Measurements from ENCODE around the gene NOX4.
"Not testable (repeated sequence)": the region's sequence is repeated elsewhere in the genome, so short reads cannot be mapped to it uniquely, and the experiment has no call there.

NOX4 gene

DNA sequence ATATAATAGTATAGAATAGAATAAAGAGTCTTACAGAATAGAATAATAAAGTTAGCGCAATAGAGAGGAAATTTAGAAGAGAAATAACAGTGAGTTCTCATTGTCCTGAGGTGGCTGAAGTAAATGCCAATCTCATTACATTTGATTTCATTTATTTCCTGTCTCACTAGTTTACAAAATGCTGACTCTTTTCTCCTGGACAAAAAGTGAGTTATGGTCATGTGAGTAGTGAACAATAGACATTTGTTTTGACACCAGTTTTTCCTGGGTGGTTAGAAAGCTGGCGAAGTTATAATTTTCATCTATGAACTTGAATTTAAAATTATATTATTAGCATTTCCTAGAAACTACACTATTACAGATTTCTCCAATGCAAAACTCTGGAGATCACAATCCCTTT lies 169.8 kb downstream of the NOX4 start:
- Histone ChIP-seq H3K9me3 (no peaks in the 10 kb centered on the region), H3K27me3 (no peaks in the 10 kb centered on the region), H3K36me3 (no peaks in the 10 kb centered on the region), H3K4me1 (no peaks in the 10 kb centered on the region), H3K4me3 (ENCODE audit: low read depth, low read length) (no peak overlapping the region)
- TF ChIP-seq, protein P1, sequence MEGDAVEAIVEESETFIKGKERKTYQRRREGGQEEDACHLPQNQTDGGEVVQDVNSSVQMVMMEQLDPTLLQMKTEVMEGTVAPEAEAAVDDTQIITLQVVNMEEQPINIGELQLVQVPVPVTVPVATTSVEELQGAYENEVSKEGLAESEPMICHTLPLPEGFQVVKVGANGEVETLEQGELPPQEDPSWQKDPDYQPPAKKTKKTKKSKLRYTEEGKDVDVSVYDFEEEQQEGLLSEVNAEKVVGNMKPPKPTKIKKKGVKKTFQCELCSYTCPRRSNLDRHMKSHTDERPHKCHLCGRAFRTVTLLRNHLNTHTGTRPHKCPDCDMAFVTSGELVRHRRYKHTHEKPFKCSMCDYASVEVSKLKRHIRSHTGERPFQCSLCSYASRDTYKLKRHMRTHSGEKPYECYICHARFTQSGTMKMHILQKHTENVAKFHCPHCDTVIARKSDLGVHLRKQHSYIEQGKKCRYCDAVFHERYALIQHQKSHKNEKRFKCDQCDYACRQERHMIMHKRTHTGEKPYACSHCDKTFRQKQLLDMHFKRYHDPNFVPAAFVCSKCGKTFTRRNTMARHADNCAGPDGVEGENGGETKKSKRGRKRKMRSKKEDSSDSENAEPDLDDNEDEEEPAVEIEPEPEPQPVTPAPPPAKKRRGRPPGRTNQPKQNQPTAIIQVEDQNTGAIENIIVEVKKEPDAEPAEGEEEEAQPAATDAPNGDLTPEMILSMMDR (IDR thresholded peaks at IDR 0.05; ENCODE audit: low read depth, low read length): no peak
- no peak for DNase-seq

DNA sequence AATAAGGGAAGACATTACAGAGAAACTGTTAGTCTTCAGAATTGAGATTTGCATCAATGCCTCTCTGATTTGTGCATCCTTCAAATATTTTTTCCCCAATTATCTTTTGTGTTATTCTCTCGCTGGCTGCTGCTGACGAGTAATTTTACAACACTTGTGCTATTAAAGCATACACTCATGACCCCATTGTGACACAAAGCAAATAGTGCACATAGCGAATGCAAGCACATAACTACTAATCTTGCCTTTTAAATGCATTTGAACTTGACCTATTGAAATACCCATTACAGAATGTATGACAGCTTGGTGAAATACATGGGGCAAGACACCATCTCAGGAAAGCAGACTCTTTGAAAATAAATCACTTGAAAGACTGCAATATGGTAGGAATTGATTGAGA lies 180.6 kb downstream of the NOX4 start:
- H3K27me3 ChIP-seq; H3K4me3 ChIP-seq (ENCODE audit: low read depth, low read length); H3K9me3 ChIP-seq; DNase-seq; H3K4me1 ChIP-seq; H3K36me3 ChIP-seq: not testable (repeated sequence)

DNA sequence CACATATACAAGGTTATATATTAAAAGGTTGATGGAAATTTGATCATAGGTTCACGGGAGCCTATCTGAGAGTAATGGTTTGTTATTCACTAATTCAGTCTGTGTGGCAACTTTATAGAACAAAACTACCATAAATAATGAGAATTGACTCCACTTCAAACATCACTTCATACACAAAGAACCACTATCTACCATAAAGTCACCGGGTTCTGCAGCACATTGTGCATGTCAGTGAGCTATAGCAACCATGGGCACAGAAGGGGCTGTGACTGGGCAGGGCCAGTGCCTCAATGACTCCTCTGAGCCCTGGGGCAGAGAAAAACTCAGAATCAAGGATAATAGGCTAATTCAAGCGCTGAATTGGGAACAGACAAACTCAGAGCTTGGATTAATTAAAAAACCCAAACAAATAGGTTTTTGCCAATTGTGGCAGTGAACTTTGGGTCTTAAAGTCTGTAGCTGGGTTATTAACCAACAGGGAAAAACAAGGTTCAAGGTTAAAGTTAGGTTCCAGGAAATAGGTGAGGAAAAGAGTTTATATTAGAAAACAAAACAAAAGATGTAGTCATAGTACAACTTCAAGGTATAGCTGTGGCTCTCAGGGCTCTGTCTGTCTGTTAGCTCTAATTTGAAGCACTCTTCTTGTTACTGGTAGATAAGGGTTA lies 181.7 kb downstream of the NOX4 start:
- H3K36me3 ChIP-seq; DNase-seq; H3K4me1 ChIP-seq; H3K27me3 ChIP-seq; H3K9me3 ChIP-seq; H3K4me3 ChIP-seq (ENCODE audit: low read depth, low read length): not testable (repeated sequence)

DNA sequence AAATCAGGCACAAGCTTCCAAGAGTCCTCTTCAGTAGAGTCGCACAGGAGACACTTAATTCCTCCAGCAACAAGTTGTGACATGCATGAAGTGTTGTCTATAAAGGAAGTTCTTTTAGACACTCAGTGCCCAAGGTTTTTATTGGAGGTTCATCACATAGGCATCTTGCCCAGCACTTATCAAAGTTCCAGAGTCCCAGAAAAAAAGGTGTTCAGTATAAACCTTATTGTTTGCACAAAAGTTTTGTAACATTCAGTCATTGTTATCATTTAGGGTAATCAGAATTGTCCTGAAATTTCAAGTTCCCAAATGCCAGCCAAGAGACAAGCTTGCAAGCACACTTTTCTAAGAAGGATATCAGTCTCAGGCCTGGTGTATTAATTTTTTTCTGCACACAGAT lies 182.9 kb downstream of the NOX4 start:
- not testable (repeated sequence) for H3K9me3 ChIP-seq; H3K4me3 ChIP-seq (ENCODE audit: low read depth, low read length); DNase-seq

DNA sequence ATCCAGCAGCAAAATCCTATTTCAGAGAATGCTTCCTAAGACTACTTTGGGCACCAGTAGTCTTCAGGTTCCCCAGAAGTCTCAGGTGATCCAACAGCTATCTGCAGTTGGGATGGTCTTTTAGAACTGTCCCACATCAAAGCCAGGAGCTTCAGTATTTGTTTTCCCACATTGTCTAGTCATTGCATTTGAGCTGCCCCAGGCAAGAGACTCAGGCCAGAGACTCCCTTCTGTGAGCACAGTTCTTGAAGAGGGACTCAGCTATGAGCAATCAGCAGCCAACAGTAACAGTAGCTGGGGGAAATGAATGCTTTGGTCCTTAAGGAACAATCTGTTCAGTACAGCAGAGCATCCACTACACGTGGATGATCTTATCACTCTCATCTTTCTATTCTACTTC lies 188.1 kb downstream of the NOX4 start:
- DNase-seq; H3K4me1 ChIP-seq; H3K27me3 ChIP-seq; H3K36me3 ChIP-seq; H3K4me3 ChIP-seq (ENCODE audit: low read depth, low read length); H3K9me3 ChIP-seq: not testable (repeated sequence)

More for the DNA sequence above, 182.9 kb downstream of the NOX4 start:
- H3K36me3 ChIP-seq, H3K27me3 ChIP-seq, H3K4me1 ChIP-seq: not testable (repeated sequence)

DNA sequence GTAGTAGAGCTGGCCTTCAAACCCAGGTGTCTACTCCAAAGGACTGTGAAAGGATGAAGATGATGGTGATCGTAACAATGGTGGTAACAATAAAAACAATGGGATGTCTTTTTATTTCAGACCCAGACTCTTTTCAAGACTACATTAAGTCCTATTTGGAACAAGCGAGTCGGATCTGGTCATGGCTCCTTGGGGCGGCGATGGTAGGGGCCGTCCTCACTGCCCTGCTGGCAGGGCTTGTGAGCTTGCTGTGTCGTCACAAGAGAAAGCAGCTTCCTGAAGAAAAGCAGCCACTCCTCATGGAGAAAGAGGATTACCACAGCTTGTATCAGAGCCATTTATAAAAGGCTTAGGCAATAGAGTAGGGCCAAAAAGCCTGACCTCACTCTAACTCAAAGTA lies 196.2 kb downstream of the NOX4 start:
- DNase-seq; H3K4me3 ChIP-seq (ENCODE audit: low read depth, low read length); H3K9me3 ChIP-seq; H3K36me3 ChIP-seq; H3K4me1 ChIP-seq; H3K27me3 ChIP-seq: not testable (repeated sequence)

DNA sequence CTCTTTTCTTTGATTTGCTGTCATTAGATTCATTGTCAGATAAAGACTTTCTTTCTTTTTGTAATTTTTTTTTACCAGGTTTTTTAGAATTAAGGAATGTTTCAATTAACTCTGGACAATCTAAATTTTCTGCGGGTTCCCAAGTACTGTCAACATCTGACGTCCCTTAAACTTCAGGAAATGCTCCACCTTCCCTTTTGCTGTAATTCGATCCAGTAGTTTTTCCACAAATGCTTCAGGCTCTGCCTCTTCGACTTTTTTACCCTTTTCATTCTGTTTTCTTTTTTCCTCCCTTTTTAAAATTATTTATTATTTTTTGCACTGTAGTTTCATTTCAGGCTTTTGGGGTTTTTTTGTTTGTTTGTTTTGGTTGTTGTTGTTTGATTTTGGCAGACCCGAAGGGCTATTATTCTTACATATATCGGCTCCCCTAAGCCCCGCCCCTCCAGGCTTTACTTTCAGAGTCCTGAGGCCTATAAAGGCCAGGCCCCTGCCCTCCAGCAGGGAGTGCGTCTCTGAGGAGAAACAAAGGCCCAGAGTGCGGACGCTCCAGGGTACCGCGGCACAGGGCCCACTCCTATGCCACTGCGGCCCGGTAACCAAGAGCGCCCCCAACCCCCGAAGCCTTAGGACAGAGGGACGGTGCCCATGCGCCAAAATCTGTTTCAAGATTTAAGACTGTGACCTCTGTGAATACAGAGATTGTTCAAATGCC lies 197.1 kb downstream of the NOX4 start:
- Histone ChIP-seq H3K4me1 (no peaks in the 10 kb centered on the region), H3K36me3 (no peaks in the 10 kb centered on the region), H3K27me3 (no peaks in the 10 kb centered on the region), H3K9me3 (no peaks in the 10 kb centered on the region), H3K4me3 (ENCODE audit: low read depth, low read length) (no peak overlapping the region)
- DNase-seq: peak; percentile 3
- TF ChIP-seq, protein P1 (IDR thresholded peaks at IDR 0.05; ENCODE audit: low read depth, low read length): no peak

DNA sequence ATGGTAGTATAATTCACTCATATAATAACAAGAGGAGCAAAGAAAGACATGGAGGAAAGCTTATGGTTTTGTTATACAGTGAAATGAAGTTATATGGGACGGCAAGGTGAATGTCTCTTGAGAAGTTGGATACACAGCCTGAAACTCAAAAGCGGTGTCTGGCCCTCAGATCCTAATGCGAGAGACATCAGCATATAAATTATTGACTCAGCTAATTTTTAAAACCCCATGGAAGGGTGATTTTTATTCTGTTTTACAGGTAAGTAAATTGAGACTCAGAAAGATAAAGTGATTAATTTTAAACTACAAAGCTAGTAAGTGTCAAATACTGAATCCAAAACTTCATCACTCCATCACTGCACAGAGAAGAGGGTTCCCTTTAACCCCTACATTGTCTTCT lies 203.2 kb downstream of the NOX4 start:
- H3K4me3 ChIP-seq (ENCODE audit: low read depth, low read length); H3K36me3 ChIP-seq; H3K4me1 ChIP-seq; H3K9me3 ChIP-seq; H3K27me3 ChIP-seq; DNase-seq: not testable (repeated sequence)

DNA sequence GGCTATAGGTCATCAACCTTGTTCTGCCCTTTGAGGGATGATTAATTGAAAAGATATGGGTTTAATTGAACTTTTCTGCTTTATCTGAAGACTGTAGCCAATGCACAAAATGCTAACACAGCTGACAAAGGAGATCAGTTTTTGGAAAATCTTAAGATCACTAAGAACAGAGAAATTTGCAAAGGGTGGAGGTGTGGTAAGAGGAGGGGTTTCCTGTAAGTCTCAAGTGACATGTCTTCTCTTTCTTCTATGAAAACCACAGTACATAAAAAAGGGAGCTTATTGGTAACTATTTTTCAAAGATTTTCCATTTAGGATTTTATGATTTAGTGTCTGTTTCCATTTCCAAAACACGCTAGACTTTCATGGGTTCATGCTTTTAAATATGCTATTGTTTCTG lies 204.6 kb downstream of the NOX4 start:
- not testable (repeated sequence) for H3K4me1 ChIP-seq; H3K4me3 ChIP-seq (ENCODE audit: low read depth, low read length); H3K36me3 ChIP-seq; H3K9me3 ChIP-seq; H3K27me3 ChIP-seq; DNase-seq

DNA sequence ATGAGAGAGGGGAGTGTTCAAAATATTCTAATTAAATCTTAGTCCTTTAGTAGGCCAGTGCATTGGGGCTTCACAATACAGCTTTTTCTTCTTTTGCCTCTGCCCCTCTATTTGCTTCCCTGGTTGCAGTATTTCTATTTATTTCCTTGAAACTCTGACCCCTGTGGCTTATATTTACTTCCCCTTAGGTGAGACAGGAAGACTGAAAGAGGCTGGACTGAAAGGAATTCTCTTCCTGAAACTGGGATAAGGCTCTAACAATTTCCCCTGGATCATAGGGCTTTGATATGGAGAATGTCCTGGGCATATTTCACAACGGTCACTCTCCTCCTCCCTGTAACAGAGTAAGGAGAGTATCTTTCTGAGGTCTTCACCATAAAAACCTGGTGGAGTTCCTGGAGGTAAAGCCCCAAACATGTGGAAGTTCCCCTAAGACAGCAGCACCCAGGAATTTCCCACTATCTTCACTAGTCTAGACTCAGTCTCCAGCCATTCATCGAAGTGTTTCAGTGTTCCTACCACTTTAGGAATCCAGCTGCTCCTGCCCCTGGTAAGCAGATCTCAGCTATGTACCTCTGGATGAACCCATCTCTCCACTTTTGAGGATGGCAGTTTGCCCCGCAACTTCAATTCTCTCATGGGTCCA lies 210.0 kb downstream of the NOX4 start:
- not testable (repeated sequence) for H3K4me1 ChIP-seq; H3K9me3 ChIP-seq; H3K4me3 ChIP-seq (ENCODE audit: low read depth, low read length); DNase-seq; H3K27me3 ChIP-seq; H3K36me3 ChIP-seq

Data from BE2C (cell line).